CD14-positive monocyte (primary cell): ENCODE results near the gene APOL4. TPM values are rescaled to one million over a fixed set of nuclear protein-coding genes. Genes with fewer than 3 reads are reported as not detected.

ENCODE experiments used
- DNase-seq, 3 donors: peaks; one replicate each; pipeline ENCODE4 v3.0.0-alpha.2; 2011 to 2022
- H2AFZ ChIP-seq: 2 replicates; pipeline ENCODE4 v1.6.0; 2012; ENCODE audit warnings: mild to moderate bottlenecking, low read depth, low read length, inconsistent platforms; ENCODE audit not compliant: insufficient read depth, poor library complexity, severe bottlenecking
- H3K27ac ChIP-seq, 2 donors: 1 replicate in 1 of 2; 2 replicates in 1 of 2; pipeline ENCODE4 v1.5.1; 2012 to 2013; ENCODE audit warnings: low read length in 2 of 2, control low read depth in 1 of 2, inconsistent platforms in 1 of 2, low read depth in 1 of 2, mild to moderate bottlenecking in 1 of 2
- H3K27me3 ChIP-seq, 2 donors: one replicate each; pipeline versions ENCODE4 v1.6.0 to v1.6.1; 2011 to 2013; ENCODE audit warnings: low read length in 2 of 2; ENCODE audit not compliant: control insufficient read depth in 2 of 2, insufficient read depth in 2 of 2
- H3K36me3 ChIP-seq, 2 donors: replicated peaks in 1 of 2; 1 replicate in 1 of 2; 2 replicates in 1 of 2; pipeline versions ENCODE4 v1.5.1 to v1.6.1; 2012 to 2013; ENCODE audit warnings: low read length in 2 of 2, control low read depth in 1 of 2, inconsistent platforms in 1 of 2, mild to moderate bottlenecking in 1 of 2; ENCODE audit not compliant: insufficient read depth in 2 of 2, control insufficient read depth in 1 of 2
- H3K4me1 ChIP-seq, 2 donors: 1 replicate in 1 of 2; 2 replicates in 1 of 2; pipeline versions ENCODE4 v1.5.1 to v1.6.1; 2012 to 2013; ENCODE audit warnings: low read length in 2 of 2, control low read depth in 1 of 2, inconsistent platforms in 1 of 2, mild to moderate bottlenecking in 1 of 2, moderate library complexity in 1 of 2; ENCODE audit not compliant: insufficient read depth in 2 of 2, control insufficient read depth in 1 of 2
- H3K4me2 ChIP-seq: replicated peaks from 2 replicates; pipeline ENCODE3; 2012; ENCODE audit warnings: low read length, moderate library complexity, mild to moderate bottlenecking; ENCODE audit not compliant: poor library complexity, severe bottlenecking; ENCODE audit errors: extremely low read depth
- H3K4me3 ChIP-seq, 3 experiments: fragments of 200-600 bp in 1 of 3; sonication (generic) in 1 of 3; replicated peaks in 1 of 3; 1 replicate in 2 of 3; 2 replicates in 1 of 3; pipeline ENCODE4 v1.5.1; 2011 to 2013; ENCODE audit warnings: low read length in 3 of 3, mild to moderate bottlenecking in 3 of 3, control low read depth in 2 of 3, low read depth in 2 of 3, inconsistent platforms in 1 of 3, moderate library complexity in 1 of 3
- H3K79me2 ChIP-seq: 2 replicates; pipeline ENCODE4 v1.6.0; 2012; ENCODE audit warnings: mild to moderate bottlenecking, control low read depth, inconsistent platforms, low read length, moderate library complexity; ENCODE audit not compliant: insufficient read depth
- H3K9ac ChIP-seq: 2 replicates; pipeline ENCODE4 v1.6.0; 2017; ENCODE audit warnings: low read length, mild to moderate bottlenecking; ENCODE audit not compliant: insufficient read depth, poor library complexity, severe bottlenecking
- H3K9me3 ChIP-seq, 2 donors: replicated peaks in 1 of 2; 1 replicate in 1 of 2; 2 replicates in 1 of 2; pipeline versions ENCODE4 v1.5.1 to v1.6.1; 2012 to 2013; ENCODE audit warnings: low read length in 2 of 2, control low read depth in 1 of 2; ENCODE audit not compliant: control insufficient read depth in 1 of 2, insufficient read depth in 1 of 2
- H4K20me1 ChIP-seq: 2 replicates; pipeline ENCODE4 v1.6.0; 2012; ENCODE audit warnings: mild to moderate bottlenecking, low read length, control low read depth, moderate library complexity; ENCODE audit not compliant: insufficient read depth
- H3K27ac Mint-ChIP-seq, 7 donors: one replicate each; pipeline ENCODE4 v1.8.0; 2020; ENCODE audit warnings: mild to moderate bottlenecking in 7 of 7, mixed read lengths in 7 of 7, moderate library complexity in 6 of 7, inconsistent platforms in 2 of 7
- H3K27me3 Mint-ChIP-seq, 3 donors: one replicate each; pipeline ENCODE4 v1.8.0; 2021 to 2022; ENCODE audit warnings: low read depth in 3 of 3, mild to moderate bottlenecking in 3 of 3, mixed read lengths in 3 of 3, moderate library complexity in 3 of 3, inconsistent platforms in 1 of 3
- H3K36me3 Mint-ChIP-seq, 2 donors: one replicate each; pipeline ENCODE4 v1.8.0; 2020; ENCODE audit warnings: mixed read lengths in 2 of 2, inconsistent platforms in 1 of 2, mild to moderate bottlenecking in 1 of 2
- H3K4me1 Mint-ChIP-seq: one replicate; pipeline ENCODE4 v1.8.0; 2020; ENCODE audit warnings: mild to moderate bottlenecking, mixed read lengths
- H3K4me3 Mint-ChIP-seq, 2 donors: one replicate each; pipeline ENCODE4 v1.8.0; 2020; ENCODE audit warnings: mild to moderate bottlenecking in 2 of 2, mixed read lengths in 2 of 2, moderate library complexity in 1 of 2
- H3K9me3 Mint-ChIP-seq, 7 donors: one replicate each; pipeline ENCODE4 v1.8.0; 2020 to 2022; ENCODE audit warnings: mixed read lengths in 7 of 7, mild to moderate bottlenecking in 6 of 7, moderate library complexity in 6 of 7, inconsistent platforms in 2 of 7
- WGBS: methylation state at CpG from one replicate; pipeline ENCODE4 v1.1.5; 2013; ENCODE audit warnings: missing lambda C conversion rate; ENCODE audit not compliant: insufficient coverage; 5-methylcytosine and 5-hydroxymethylcytosine counted together
- intact Hi-C, 2 donors: fragments of 100-400 bp; cut with micrococcal nuclease; formaldehyde crosslinking; loops; one replicate each; pipeline versions ENCODE4 v1.15.0 to v1.15.1; 2023
- polyA plus RNA-seq, 3 donors: library from polyadenylated mRNA; depleted of rRNA in 1 of 3; unstranded in 2 of 3; stranded (reverse) in 1 of 3; fragments of 300-500 nt in 2 of 3; fragments of >200 nt in 1 of 3; fragmentation: Illumina TruSeq in 2 of 3; gene quantifications; 1 replicate in 2 of 3; 2 replicates in 1 of 3; pipeline ENCODE4 v1.2.3, GENCODE V29; 2012 to 2021
- TF ChIP-seq, protein P1 (sequence below): fragments of 200-600 bp; IDR thresholded peaks from one replicate; pipeline ENCODE4 v1.8.0; 2022; ENCODE audit warnings: antibody characterized with exemption, mild to moderate bottlenecking

The APOL4 gene
- polyA plus RNA-seq, 3 donors = 0.51 to 1.4 (median 0.71) TPM

DNA sequence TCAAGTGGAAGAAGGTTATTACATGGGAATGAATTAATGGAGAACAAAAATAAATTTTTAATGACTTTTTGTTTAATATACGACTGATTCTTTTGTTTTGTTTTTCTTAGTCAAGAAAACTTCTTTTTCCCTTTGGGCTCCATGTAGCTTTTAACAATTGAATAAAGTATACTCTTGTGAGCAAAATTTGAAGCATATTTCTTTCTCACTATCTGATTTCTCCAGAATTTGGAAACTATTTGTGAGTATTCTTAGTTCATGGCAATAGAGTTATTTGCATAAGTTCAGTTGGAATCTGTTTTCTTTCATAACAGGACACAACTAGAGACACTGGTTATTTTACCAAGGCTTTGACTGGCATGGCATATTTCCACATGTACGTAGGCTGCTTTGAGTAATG is 47.6 kb upstream of the APOL4 start:
- no peaks in the 10 kb centered on the region for H3K9me3 ChIP-seq
- no peak overlapping the region for H2AFZ ChIP-seq
- H3K36me3 ChIP-seq = no peaks in the 10 kb centered on the region
- DNase-seq = no peak
- Mint-ChIP-seq H3K4me1 (peaks cover 18% of the 10 kb centered on the region), H3K27ac (no peak overlapping the region), H3K36me3 (no peaks in the 10 kb centered on the region), H3K27me3 (peaks cover 0 to 3% (median 2%) of the 10 kb centered on the region in 3 donors), H3K4me3 (no peak overlapping the region), H3K9me3 (peaks cover 0 to 9% (median 0%) of the 10 kb centered on the region in 7 donors)
- no peaks in the 10 kb centered on the region for H4K20me1 ChIP-seq
- H3K27me3 ChIP-seq = no peaks in the 10 kb centered on the region
- H3K79me2 ChIP-seq = no peaks in the 10 kb centered on the region
- H3K4me2 ChIP-seq = no peak overlapping the region
- H3K4me3 ChIP-seq = no peak overlapping the region
- no peak overlapping the region for H3K27ac ChIP-seq
- no peak overlapping the region for H3K9ac ChIP-seq
- TF ChIP-seq, protein P1, sequence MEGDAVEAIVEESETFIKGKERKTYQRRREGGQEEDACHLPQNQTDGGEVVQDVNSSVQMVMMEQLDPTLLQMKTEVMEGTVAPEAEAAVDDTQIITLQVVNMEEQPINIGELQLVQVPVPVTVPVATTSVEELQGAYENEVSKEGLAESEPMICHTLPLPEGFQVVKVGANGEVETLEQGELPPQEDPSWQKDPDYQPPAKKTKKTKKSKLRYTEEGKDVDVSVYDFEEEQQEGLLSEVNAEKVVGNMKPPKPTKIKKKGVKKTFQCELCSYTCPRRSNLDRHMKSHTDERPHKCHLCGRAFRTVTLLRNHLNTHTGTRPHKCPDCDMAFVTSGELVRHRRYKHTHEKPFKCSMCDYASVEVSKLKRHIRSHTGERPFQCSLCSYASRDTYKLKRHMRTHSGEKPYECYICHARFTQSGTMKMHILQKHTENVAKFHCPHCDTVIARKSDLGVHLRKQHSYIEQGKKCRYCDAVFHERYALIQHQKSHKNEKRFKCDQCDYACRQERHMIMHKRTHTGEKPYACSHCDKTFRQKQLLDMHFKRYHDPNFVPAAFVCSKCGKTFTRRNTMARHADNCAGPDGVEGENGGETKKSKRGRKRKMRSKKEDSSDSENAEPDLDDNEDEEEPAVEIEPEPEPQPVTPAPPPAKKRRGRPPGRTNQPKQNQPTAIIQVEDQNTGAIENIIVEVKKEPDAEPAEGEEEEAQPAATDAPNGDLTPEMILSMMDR = no peak
- no CpG with 5 or more reads among the region's 2 CpGs for WGBS
- peaks cover 15 to 19% of the 10 kb centered on the region in 2 donors for H3K4me1 ChIP-seq
- intact Hi-C loops = no loop called here

DNA sequence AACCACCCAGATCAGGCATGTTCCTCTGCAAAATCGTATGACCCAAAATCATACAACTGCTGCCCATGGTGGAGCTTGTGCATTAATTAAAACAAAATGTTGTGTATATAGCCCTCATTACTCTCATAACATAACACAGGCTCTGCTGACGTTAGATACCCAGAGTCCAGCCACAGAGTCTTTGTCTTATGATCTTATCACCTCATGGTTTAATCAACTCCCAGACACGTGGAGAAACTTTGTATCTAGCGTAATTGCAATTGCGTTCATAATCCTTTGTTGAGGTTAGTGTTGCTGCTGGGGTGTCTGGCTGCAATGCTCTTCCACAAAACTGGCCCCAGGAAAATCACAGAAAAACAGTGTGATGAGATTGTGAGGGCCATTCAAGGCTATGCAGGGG is 46.3 kb upstream of the APOL4 start:
- H3K9me3 ChIP-seq = no peaks in the 10 kb centered on the region
- no peaks in the 10 kb centered on the region for H3K79me2 ChIP-seq
- no peak for DNase-seq
- TF ChIP-seq, protein P1 = no peak
- Mint-ChIP-seq H3K27me3 (peaks cover 0 to 3% (median 2%) of the 10 kb centered on the region in 3 donors), H3K36me3 (no peaks in the 10 kb centered on the region), H3K4me3 (no peak overlapping the region), H3K9me3 (peaks cover 0 to 10% (median 1%) of the 10 kb centered on the region in 7 donors), H3K4me1 (peaks cover 6% of the 10 kb centered on the region), H3K27ac (no peak overlapping the region)
- intact Hi-C loops = no loop called here
- H2AFZ ChIP-seq = no peak overlapping the region
- no peaks in the 10 kb centered on the region for H3K36me3 ChIP-seq
- no peak overlapping the region for H3K4me2 ChIP-seq
- peaks cover 5 to 7% of the 10 kb centered on the region in 2 donors for H3K4me1 ChIP-seq
- no CpG with 5 or more reads among the region's 5 CpGs for WGBS
- H3K4me3 ChIP-seq = no peak overlapping the region
- no peak overlapping the region for H3K27ac ChIP-seq
- H4K20me1 ChIP-seq = no peaks in the 10 kb centered on the region
- no peak overlapping the region for H3K9ac ChIP-seq
- no peaks in the 10 kb centered on the region for H3K27me3 ChIP-seq
